Activated CD8-positive, alpha-beta T cell treated with anti-CD3 and anti-CD28 coated beads, Interleukin-2, amount 10 ng/mL, durations not matched to agents 7 days and 5 days (primary cell): Measurements from ENCODE around the gene WDR17. TPM values are rescaled to one million over a fixed set of nuclear protein-coding genes. Genes with fewer than 3 reads are reported as not detected.

Experiments used
- ATAC-seq: fragments of 150-1000 bp; cut with Tn5 transposase; one replicate; pipeline ENCODE4 v1.10.0; 2021; ENCODE audit warnings: moderate library complexity
- CTCF ChIA-PET: fragments of 350-600 bp; sonication (Branson Sonifier 250); formaldehyde crosslinking; loops from one replicate; lab custom pipeline; 2021; ENCODE audit warnings: antibody characterized with exemption; lab: Charles Lee
- POLR2A ChIA-PET: fragments of 350-600 bp; sonication (Branson Sonifier 250); formaldehyde crosslinking; loops from one replicate; lab custom pipeline; 2021; ENCODE audit warnings: antibody characterized with exemption; lab: Charles Lee
- DNase-seq: peaks from one replicate; pipeline ENCODE4 v3.0.0-alpha.2; 2020
- H3K27ac Mint-ChIP-seq: one replicate; pipeline ENCODE4 v1.8.0; 2021; ENCODE audit warnings: mild to moderate bottlenecking, mixed read lengths
- H3K27me3 Mint-ChIP-seq: one replicate; pipeline ENCODE4 v1.8.0; 2021; ENCODE audit warnings: low read depth, mixed read lengths
- H3K36me3 Mint-ChIP-seq: one replicate; pipeline ENCODE4 v1.8.0; 2021; ENCODE audit warnings: low read depth, mixed read lengths
- H3K4me1 Mint-ChIP-seq: one replicate; pipeline ENCODE4 v1.8.0; 2021; ENCODE audit warnings: low read depth, mixed read lengths
- H3K4me3 Mint-ChIP-seq: one replicate; pipeline ENCODE4 v1.8.0; 2021; ENCODE audit warnings: mild to moderate bottlenecking, mixed read lengths
- H3K9me3 Mint-ChIP-seq: one replicate; pipeline ENCODE4 v1.8.0; 2022; ENCODE audit warnings: mixed read lengths; ENCODE audit not compliant: insufficient read depth
- total RNA-seq, 2 experiments: library from RNA; stranded (reverse); gene quantifications; one replicate each; pipeline ENCODE4 v1.2.3, GENCODE V29; 2021

Gene WDR17
- total RNA-seq, 2 experiments from 2014 or later, result 0.34 to 0.37 TPM

DNA sequence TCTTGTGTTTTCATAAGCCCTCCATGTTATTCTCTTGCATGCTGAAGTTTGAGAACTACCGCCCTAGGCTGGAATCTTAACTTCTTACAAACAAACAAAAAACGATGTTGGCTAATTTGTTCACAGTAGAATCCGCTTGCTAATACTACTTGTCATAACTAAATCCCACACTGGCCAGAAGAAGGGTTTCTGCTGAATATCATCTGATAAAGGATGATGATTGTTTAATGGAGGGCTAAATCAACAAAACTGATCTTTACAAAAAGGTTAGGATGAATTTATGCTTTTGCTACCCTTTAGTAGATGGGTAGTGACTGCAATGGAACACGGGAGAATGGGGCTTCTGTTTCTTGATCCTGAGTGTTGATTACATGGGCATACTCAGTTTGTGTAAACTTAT is 87.5 kb downstream of the WDR17 start:
- no peaks in the 10 kb centered on the region for H3K9me3 Mint-ChIP-seq
- no peak for ATAC-seq
- ChIA-PET POLR2A (no interaction called here), CTCF (no interaction called here)
- H3K27me3 Mint-ChIP-seq, result no peaks in the 10 kb centered on the region
- no peak overlapping the region for H3K4me3 Mint-ChIP-seq
- H3K36me3 Mint-ChIP-seq, result no peaks in the 10 kb centered on the region
- no peak for DNase-seq
- H3K27ac Mint-ChIP-seq, result no peak overlapping the region
- no peaks in the 10 kb centered on the region for H3K4me1 Mint-ChIP-seq

DNA sequence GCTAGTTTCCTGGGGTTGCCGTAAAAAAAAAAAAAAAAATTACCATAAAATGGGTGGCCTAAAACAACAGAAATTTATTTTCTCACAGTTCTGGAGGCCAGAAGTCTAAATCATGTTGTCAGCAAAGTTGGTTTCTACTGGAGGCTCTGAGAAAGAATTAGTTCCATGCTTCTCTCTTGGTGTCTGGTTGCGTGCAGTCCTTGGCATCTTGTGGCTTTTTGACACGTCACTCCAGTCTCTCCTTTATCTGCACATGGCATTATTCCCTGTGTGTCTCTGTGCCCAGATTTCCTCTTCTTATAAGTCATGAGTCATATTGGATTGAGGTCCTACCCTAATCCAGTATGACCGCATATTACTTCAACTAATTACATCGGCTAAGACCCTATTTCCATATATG is 91.0 kb downstream of the WDR17 start:
- H3K36me3 Mint-ChIP-seq, result no peaks in the 10 kb centered on the region
- CTCF ChIA-PET, result no interaction called here
- no peak overlapping the region for H3K4me3 Mint-ChIP-seq
- no peaks in the 10 kb centered on the region for H3K27me3 Mint-ChIP-seq
- no peak overlapping the region for H3K27ac Mint-ChIP-seq
- POLR2A ChIA-PET, result no interaction called here
- no peak for ATAC-seq
- no peak for DNase-seq
- H3K9me3 Mint-ChIP-seq, result no peaks in the 10 kb centered on the region
- H3K4me1 Mint-ChIP-seq, result no peaks in the 10 kb centered on the region

- ChIA-PET CTCF (no interaction called here), POLR2A (no interaction called here)
- H3K36me3 Mint-ChIP-seq, result no peaks in the 10 kb centered on the region
- ATAC-seq, result no peak
- no peak overlapping the region for H3K27ac Mint-ChIP-seq
- DNase-seq, result no peak
- H3K27me3 Mint-ChIP-seq, result no peaks in the 10 kb centered on the region
- H3K4me3 Mint-ChIP-seq, result no peak overlapping the region
- no peaks in the 10 kb centered on the region for H3K4me1 Mint-ChIP-seq
- no peaks in the 10 kb centered on the region for H3K9me3 Mint-ChIP-seq
These were observed 97.4 kb downstream of the WDR17 start for GRCh38 chr4:176163041-176163440.

DNA sequence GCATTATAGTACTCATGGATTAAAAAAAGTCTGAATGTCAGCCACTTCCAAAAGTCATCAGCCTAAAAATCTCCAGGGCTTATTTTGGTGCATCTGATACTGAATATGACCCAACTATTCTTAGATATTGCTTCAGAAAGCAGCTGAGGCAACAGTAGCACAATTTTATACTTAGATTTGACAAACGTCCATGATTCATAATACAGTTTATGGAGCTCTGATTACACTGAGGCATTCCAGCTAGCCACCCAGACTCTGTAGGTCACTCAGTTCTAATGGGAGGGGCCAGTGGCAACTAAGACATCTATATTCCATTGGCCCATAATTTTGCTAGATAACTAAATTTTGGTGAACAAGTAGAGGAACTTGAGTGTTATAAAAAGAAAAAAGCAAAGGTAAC is 119.4 kb downstream of the WDR17 start:
- Mint-ChIP-seq H3K4me1 (no peaks in the 10 kb centered on the region), H3K4me3 (no peak overlapping the region)

DNA sequence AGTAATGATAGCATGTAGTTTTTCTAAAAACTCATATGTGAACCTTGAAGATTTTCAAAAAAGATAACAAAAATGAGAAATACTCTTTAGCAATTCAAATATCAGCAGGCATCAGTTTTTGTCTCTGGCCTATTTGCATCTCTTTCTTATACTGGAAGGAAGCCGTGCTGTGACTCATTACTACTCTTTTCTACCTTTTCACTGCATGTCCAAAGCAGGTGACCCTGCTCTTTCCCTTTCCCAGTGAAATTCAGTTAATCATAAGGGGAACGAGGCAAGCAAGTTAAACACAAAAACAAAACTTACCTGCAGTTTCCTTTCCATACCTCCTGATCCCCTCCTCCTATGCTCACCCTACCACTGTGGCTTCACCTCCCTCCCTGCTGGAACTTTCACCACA is 120.4 kb downstream of the WDR17 start:
- no peaks in the 10 kb centered on the region for H3K9me3 Mint-ChIP-seq
- DNase-seq (no peak), ATAC-seq (no peak)
- ChIA-PET POLR2A (no interaction called here), CTCF (no interaction called here)
- H3K27ac Mint-ChIP-seq, result no peak overlapping the region
- no peaks in the 10 kb centered on the region for H3K4me1 Mint-ChIP-seq
- H3K27me3 Mint-ChIP-seq, result peaks cover 15% of the 10 kb centered on the region
- no peak overlapping the region for H3K4me3 Mint-ChIP-seq
- H3K36me3 Mint-ChIP-seq, result no peaks in the 10 kb centered on the region

More for the DNA sequence above, 119.4 kb downstream of the WDR17 start:
- Mint-ChIP-seq H3K9me3 (no peaks in the 10 kb centered on the region), H3K27me3 (peaks cover 11% of the 10 kb centered on the region), H3K36me3 (no peaks in the 10 kb centered on the region), H3K27ac (no peak overlapping the region)
- ChIA-PET CTCF (no interaction called here), POLR2A (no interaction called here)
- no peak for ATAC-seq
- no peak for DNase-seq

DNA sequence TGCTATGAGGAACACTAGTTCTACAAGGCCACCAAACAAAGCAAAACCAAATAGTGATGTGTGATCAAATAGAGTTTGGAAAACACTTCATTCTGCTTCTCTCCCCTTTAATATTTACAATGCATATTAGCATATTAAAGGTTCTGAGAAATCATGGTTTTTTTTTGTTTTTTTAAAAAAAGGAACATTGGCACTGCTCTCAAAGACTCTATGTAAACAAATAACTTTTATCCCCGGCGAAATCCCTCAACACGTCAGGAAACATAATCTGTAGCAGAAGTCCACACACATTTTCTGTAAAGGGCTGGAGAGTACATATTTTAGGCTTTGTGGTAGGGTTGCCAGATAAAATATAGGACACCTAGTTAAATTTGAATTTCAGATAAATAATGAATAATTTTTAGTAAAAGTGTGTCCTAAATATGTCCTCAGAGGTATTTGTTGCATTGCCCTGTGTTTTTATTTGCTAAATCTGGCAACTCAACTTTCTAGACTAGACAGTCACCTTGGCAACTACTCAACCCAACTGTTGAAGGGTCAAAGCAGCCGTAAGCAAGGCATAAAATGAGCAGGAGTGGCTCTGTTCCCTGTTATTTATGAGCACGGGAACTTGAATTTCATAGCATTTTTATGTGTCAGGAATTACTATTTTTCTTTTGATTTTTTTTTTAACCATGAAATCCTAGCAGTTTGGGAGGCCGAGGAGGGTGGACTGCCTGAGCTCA is 121.2 kb downstream of the WDR17 start:
- no peaks in the 10 kb centered on the region for H3K9me3 Mint-ChIP-seq
- peaks cover 17% of the 10 kb centered on the region for H3K27me3 Mint-ChIP-seq
- CTCF ChIA-PET, result no interaction called here
- H3K36me3 Mint-ChIP-seq, result no peaks in the 10 kb centered on the region
- no peak overlapping the region for H3K27ac Mint-ChIP-seq
- DNase-seq (no peak), ATAC-seq (no peak)
- POLR2A ChIA-PET, result no interaction called here
- H3K4me1 Mint-ChIP-seq, result no peaks in the 10 kb centered on the region
- no peak overlapping the region for H3K4me3 Mint-ChIP-seq

DNA sequence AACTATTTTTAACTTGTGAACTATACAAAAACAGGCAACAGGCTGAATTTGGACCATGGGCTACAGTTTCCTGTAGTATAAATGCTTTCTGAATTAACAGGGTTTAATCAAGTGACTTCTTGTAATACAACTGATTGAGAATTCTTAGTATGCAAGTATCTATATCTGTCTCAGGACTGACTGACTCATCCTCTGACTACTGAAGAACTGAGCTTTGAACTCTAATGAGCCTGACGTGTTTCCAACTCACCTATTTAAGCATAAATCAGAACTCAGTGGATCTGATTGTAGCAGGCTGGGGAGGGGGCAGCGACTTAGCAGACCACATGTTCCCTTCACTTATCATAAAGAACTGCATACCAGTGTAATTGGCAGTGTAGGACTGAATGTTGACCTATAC is 122.0 kb downstream of the WDR17 start:
- Mint-ChIP-seq H3K27me3 (peaks cover 23% of the 10 kb centered on the region), H3K36me3 (no peaks in the 10 kb centered on the region), H3K4me3 (no peak overlapping the region), H3K27ac (no peak overlapping the region), H3K9me3 (no peaks in the 10 kb centered on the region), H3K4me1 (no peaks in the 10 kb centered on the region)
- no peak for ATAC-seq
- ChIA-PET POLR2A (no interaction called here), CTCF (no interaction called here)
- DNase-seq, result no peak

DNA sequence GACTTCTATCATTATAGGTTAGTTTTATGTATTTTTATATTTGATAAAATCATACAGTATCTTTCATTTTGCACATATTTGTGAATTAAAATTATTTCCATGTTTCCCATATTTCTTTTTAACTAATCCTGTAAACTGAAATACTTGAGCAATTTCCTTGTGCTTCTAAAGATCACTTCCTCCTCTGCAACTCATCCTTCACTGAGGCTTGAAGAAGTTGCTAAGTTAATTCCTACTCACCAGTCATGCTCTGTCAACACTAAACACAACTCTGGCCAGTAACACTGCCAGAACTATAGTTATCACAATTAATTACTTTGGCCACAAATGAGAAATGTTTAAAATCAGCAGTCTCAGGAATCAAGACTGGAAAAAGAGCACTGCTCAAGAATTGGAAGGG is 123.0 kb downstream of the WDR17 start:
- H3K27me3 Mint-ChIP-seq, result peaks cover 26% of the 10 kb centered on the region

DNA sequence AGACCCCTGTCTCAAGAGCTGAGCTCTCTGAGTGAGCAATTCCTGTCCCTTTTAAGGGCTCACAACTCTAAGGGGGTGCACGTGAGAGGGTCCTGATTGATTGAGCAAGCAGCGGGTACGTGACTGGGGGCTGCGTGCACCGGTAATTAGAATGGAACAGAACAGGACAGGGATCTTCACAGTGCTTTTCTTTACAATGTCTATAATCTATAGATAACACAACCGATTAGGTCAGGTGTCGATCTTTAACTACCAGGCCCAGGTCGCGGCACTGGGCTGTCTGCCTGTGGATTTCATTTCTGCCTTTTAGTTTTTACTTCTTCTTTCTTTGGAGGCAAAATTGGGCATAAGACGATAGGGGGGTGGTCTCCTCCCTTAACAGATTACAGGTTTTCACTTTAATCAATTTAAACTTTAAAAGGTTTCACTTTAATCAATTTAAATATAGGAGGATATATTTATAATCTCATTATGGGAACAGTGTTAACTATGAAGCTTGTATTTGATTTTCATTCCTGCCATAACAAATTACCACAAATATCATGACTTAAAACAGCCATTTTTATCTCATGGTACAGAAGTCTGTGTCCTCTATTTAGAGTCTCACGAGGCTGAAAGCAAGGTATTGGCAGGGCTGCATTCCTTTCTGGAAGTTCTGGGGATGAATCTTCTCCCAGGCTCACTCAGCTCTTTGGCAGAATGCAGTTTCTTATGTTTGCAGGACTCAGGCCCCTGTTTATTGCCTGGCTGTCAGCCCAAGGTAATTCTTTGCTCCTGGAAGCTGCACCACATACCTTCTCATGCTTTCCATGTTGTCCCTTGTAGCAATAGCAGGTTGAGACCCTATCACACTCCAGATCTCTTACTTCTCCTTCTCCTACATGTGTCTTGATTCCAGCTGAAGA is 124.5 kb downstream of the WDR17 start:
- Mint-ChIP-seq H3K4me3 (no peak overlapping the region), H3K27ac (no peak overlapping the region), H3K9me3 (no peaks in the 10 kb centered on the region), H3K36me3 (no peaks in the 10 kb centered on the region), H3K27me3 (peaks cover 26% of the 10 kb centered on the region), H3K4me1 (peaks cover 2% of the 10 kb centered on the region)
- ATAC-seq, result no peak
- no peak for DNase-seq
- ChIA-PET CTCF (no interaction called here), POLR2A (no interaction called here)

More for the DNA sequence above, 123.0 kb downstream of the WDR17 start:
- H3K9me3 Mint-ChIP-seq, result no peaks in the 10 kb centered on the region
- no peak for ATAC-seq
- no peaks in the 10 kb centered on the region for H3K4me1 Mint-ChIP-seq
- no peak overlapping the region for H3K27ac Mint-ChIP-seq
- ChIA-PET POLR2A (no interaction called here), CTCF (no interaction called here)
- DNase-seq, result no peak
- no peak overlapping the region for H3K4me3 Mint-ChIP-seq
- no peaks in the 10 kb centered on the region for H3K36me3 Mint-ChIP-seq

DNA sequence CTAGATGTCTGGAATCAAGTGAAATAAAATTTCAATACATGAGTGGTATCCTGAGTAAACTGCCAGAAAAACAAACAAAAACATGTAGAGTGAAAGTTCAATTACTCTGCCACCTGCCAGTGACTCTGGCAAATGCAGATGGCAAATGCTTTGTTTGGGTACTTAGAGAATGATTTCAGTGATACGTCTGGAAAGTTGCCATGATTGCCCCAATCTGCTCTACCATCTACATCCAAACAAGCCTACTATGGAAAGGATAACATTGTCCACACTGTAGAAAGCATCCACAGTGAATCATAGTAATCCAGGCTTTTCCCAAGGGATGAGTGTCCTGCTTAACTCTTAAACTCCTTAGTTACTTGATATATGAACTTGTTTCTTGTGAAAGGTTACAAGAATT is 126.3 kb downstream of the WDR17 start:
- CTCF ChIA-PET, result no interaction called here
- no peaks in the 10 kb centered on the region for H3K9me3 Mint-ChIP-seq
- DNase-seq (no peak), ATAC-seq (no peak)
- peaks cover 4% of the 10 kb centered on the region for H3K36me3 Mint-ChIP-seq
- POLR2A ChIA-PET, result no interaction called here
- H3K27me3 Mint-ChIP-seq, result peaks cover 26% of the 10 kb centered on the region
- H3K4me3 Mint-ChIP-seq, result no peak overlapping the region
- H3K4me1 Mint-ChIP-seq, result peaks cover 9% of the 10 kb centered on the region
- no peak overlapping the region for H3K27ac Mint-ChIP-seq

DNA sequence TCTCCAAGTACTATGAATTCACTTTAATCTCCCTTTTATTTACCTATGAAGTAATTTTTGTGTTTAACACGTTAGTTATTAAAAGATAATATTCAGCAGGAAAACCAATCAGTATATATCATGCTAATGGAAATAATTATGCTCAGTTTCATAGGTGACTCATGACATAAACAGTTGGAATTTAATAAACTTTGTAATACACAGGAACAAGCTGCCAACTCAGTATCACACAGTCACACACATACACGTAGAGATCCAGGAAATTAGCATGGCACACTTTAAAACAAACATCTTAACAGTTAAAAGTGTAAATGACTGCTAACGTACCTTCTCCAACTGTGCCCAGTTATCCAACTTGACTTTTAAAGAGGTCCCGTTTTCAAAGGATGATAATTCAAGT is 127.5 kb downstream of the WDR17 start:
- Mint-ChIP-seq H3K4me1 (peaks cover 9% of the 10 kb centered on the region), H3K27me3 (peaks cover 34% of the 10 kb centered on the region), H3K9me3 (no peaks in the 10 kb centered on the region), H3K27ac (no peak overlapping the region), H3K36me3 (peaks cover 4% of the 10 kb centered on the region), H3K4me3 (no peak overlapping the region)
- no peak for ATAC-seq
- ChIA-PET POLR2A (no interaction called here), CTCF (no interaction called here)
- no peak for DNase-seq

DNA sequence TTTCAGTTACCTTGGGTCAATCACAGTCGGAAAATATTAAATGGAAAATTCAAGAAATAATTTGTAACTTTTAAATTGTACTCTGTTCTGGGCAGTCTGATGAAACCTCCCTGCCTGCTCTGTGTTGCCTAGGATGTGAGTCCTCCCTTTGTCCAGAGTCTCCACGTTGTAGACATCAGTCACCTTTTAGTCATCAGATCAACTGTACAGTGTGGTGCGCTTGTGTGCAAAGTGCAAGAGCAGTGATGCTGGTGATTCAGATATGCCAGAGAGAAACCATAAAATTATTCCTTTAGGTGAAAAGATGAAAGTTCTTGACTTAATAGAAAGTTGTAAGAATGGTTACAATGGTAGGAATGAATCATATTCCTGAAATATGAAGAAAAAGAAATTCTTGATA is 128.3 kb downstream of the WDR17 start:
- peaks cover 9% of the 10 kb centered on the region for H3K4me1 Mint-ChIP-seq
- POLR2A ChIA-PET, result no interaction called here
- H3K27ac Mint-ChIP-seq, result no peak overlapping the region
- H3K27me3 Mint-ChIP-seq, result peaks cover 39% of the 10 kb centered on the region
- CTCF ChIA-PET, result no interaction called here
- no peaks in the 10 kb centered on the region for H3K9me3 Mint-ChIP-seq
- DNase-seq, result no peak
- peaks cover 4% of the 10 kb centered on the region for H3K36me3 Mint-ChIP-seq
- no peak for ATAC-seq
- H3K4me3 Mint-ChIP-seq, result no peak overlapping the region
